PC-3 (cell line): ENCODE data around the gene EPN2. TPM values are rescaled to one million over a fixed set of nuclear protein-coding genes. Genes with fewer than 3 reads are reported as not detected.

Source experiments
- ATAC-seq: fragments of 200-7000 bp; cut with Tn5 transposase; 2 replicates; pipeline ENCODE4 v1.9.1; 2020; ENCODE audit warnings: mild to moderate bottlenecking, moderate library complexity
- BruUV-seq: library from RNA; stranded (reverse); fragments of 400-500 nt; replicated peaks from 2 replicates; lab custom pipeline; 2021; lab: Mats Ljungman, UMichigan
- CTCF ChIA-PET: fragments of 300-600 bp; sonication (Branson Sonifier 250); formaldehyde crosslinking; loops from one replicate; lab custom pipeline; 2022; ENCODE audit warnings: antibody characterized with exemption; lab: Charles Lee
- POLR2A ChIA-PET: fragments of 300-600 bp; sonication (Branson Sonifier 250); formaldehyde crosslinking; loops from one replicate; lab custom pipeline; 2022; ENCODE audit warnings: antibody characterized with exemption; ENCODE audit not compliant: unreplicated experiment; lab: Charles Lee
- DNase-seq: peaks from one replicate; pipeline ENCODE4 v3.0.0-alpha.2; 2015
- H2AFZ ChIP-seq: fragments of 300-600 bp; sonication (generic); 2 replicates; pipeline ENCODE4 v1.6.0; 2016; ENCODE audit warnings: antibody characterized with exemption, low read length
- H3F3A ChIP-seq: fragments of 300-600 bp; sonication (generic); one replicate; pipeline ENCODE4 v1.6.0; 2017; ENCODE audit warnings: antibody characterized with exemption, low read length, control low read depth, mild to moderate bottlenecking; ENCODE audit not compliant: unreplicated experiment
- H3K27ac ChIP-seq: fragments of 300-600 bp; sonication (generic); 2 replicates; pipeline ENCODE4 v1.5.1; 2016; ENCODE audit warnings: mild to moderate bottlenecking, low read length
- H3K27me3 ChIP-seq: fragments of 300-600 bp; sonication (generic); 2 replicates; pipeline ENCODE4 v1.6.1; 2016; ENCODE audit warnings: low read length, mixed read lengths
- H3K36me3 ChIP-seq: fragments of 300-600 bp; sonication (generic); 2 replicates; pipeline ENCODE4 v1.6.1; 2016; ENCODE audit warnings: low read depth, mixed run types, low read length, mixed read lengths
- H3K4me1 ChIP-seq: fragments of 300-600 bp; sonication (generic); 2 replicates; pipeline ENCODE4 v1.5.1; 2016; ENCODE audit warnings: low read length; ENCODE audit not compliant: insufficient read depth
- H3K4me2 ChIP-seq: fragments of 300-600 bp; sonication (generic); 2 replicates; pipeline ENCODE4 v1.6.0; 2016; ENCODE audit warnings: low read length
- H3K4me3 ChIP-seq: fragments of 300-600 bp; sonication (generic); 2 replicates; pipeline ENCODE4 v1.5.1; 2016; ENCODE audit warnings: mild to moderate bottlenecking, low read length, mixed read lengths
- H3K79me2 ChIP-seq: fragments of 300-600 bp; sonication (generic); 2 replicates; pipeline ENCODE4 v1.6.1; 2017; ENCODE audit warnings: low read length, mixed read lengths
- H3K9ac ChIP-seq: fragments of 300-600 bp; sonication (generic); 2 replicates; pipeline ENCODE4 v1.6.0; 2016; ENCODE audit warnings: mild to moderate bottlenecking, low read length
- H3K9me2 ChIP-seq: fragments of 300-600 bp; sonication (generic); replicated peaks from 2 replicates; pipeline ENCODE4 v1.6.1; 2016; ENCODE audit warnings: mixed run types, low read length, mixed read lengths
- H3K9me3 ChIP-seq: fragments of 300-600 bp; sonication (generic); 2 replicates; pipeline ENCODE4 v1.6.1; 2016; ENCODE audit warnings: low read length, mixed read lengths
- H4K20me1 ChIP-seq: fragments of 300-600 bp; sonication (generic); 2 replicates; pipeline ENCODE4 v1.6.1; 2016; ENCODE audit warnings: low read length, mixed read lengths
- EZH2 ChIP-seq: fragments of 300-600 bp; sonication (generic); IDR thresholded peaks from one replicate; pipeline ENCODE4 v1.6.1; 2017; ENCODE audit warnings: antibody characterized with exemption, mild to moderate bottlenecking, low read length; ENCODE audit not compliant: unreplicated experiment
- EZH2phosphoT487 ChIP-seq: fragments of 300-600 bp; sonication (generic); IDR thresholded peaks from 2 replicates; pipeline ENCODE4 v1.6.1; 2018; ENCODE audit warnings: mild to moderate bottlenecking, antibody characterized with exemption, low read length, borderline replicate concordance
- intact Hi-C: fragments of 100-400 bp; cut with micrococcal nuclease; formaldehyde crosslinking; loops from 2 replicates; pipeline ENCODE4 v1.9.0; 2023
- total RNA-seq: library from RNA; depleted of rRNA; stranded (reverse); fragments of >200 nt; gene quantifications from 2 replicates; pipeline ENCODE4 v1.2.3, GENCODE V29; 2014
- TF ChIP-seq, protein P1 (sequence below): fragments of 300-600 bp; sonication (generic); conservative IDR thresholded peaks from 2 replicates; pipeline ENCODE4 v1.5.1; 2017; ENCODE audit warnings: antibody characterized with exemption, low read depth, mild to moderate bottlenecking, low read length

Gene EPN2
- total RNA-seq, 1 experiment from 2014 or later = 46.4 TPM

DNA sequence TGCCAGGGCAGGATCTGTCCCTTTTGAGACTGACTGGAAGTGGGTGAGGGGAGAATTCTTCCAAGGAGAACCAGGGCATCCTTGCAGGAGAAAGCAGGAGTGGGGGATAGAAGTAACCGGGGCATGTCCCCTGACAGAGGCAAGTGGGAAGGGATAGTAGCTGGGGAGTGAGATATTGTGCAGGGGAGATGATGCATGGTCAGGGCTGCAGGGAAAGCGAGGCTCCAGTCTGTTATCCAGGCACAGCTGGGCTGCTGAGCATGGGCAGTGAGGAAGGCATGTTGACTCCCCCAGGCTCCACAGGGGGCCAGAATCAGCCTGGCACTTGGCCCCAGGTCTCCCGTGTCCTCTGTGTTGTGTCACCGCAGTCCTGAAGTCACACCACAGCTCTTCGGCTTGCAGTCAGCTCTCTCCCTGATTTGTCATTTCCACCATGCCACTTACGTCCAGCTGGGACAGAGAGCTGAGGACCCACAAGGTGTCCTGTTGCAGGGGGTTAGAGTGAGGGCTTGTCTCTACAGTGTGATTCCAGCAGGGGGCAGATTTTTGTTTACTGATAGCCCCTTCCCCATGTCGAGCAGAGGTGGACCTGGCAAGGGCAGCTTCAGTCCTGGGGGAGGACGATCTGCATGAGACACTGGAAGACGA, 84.4 kb downstream of the EPN2 start:
- no peak for DNase-seq
- TF ChIP-seq EZH2phosphoT487 = no peak
- TF ChIP-seq, protein P1, sequence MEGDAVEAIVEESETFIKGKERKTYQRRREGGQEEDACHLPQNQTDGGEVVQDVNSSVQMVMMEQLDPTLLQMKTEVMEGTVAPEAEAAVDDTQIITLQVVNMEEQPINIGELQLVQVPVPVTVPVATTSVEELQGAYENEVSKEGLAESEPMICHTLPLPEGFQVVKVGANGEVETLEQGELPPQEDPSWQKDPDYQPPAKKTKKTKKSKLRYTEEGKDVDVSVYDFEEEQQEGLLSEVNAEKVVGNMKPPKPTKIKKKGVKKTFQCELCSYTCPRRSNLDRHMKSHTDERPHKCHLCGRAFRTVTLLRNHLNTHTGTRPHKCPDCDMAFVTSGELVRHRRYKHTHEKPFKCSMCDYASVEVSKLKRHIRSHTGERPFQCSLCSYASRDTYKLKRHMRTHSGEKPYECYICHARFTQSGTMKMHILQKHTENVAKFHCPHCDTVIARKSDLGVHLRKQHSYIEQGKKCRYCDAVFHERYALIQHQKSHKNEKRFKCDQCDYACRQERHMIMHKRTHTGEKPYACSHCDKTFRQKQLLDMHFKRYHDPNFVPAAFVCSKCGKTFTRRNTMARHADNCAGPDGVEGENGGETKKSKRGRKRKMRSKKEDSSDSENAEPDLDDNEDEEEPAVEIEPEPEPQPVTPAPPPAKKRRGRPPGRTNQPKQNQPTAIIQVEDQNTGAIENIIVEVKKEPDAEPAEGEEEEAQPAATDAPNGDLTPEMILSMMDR = peak; percentile 40; the same call in 1 of the 2 replicates
- no peak for TF ChIP-seq EZH2
- Histone ChIP-seq H3F3A (no peaks in the 10 kb centered on the region), H3K27me3 (no peaks in the 10 kb centered on the region), H3K27ac (no peak overlapping the region), H3K4me3 (no peak overlapping the region), H3K79me2 (no peaks in the 10 kb centered on the region), H3K9ac (no peak overlapping the region), H3K4me2 (no peak overlapping the region), H3K9me2 (no peaks in the 10 kb centered on the region), H3K36me3 (peaks cover 25% of the 10 kb centered on the region), H3K9me3 (0 out of 2 replicates have a peak, but pooled peaks cover 9% of the 10 kb centered on the region), H2AFZ (no peak overlapping the region), H4K20me1 (no peaks in the 10 kb centered on the region), H3K4me1 (peaks cover 9% of the 10 kb centered on the region)
- no TSS peak for BruUV-seq
- ChIA-PET POLR2A (no interaction called here), CTCF (no interaction called here)
- intact Hi-C loops = no loop called here
- no peak for ATAC-seq

DNA sequence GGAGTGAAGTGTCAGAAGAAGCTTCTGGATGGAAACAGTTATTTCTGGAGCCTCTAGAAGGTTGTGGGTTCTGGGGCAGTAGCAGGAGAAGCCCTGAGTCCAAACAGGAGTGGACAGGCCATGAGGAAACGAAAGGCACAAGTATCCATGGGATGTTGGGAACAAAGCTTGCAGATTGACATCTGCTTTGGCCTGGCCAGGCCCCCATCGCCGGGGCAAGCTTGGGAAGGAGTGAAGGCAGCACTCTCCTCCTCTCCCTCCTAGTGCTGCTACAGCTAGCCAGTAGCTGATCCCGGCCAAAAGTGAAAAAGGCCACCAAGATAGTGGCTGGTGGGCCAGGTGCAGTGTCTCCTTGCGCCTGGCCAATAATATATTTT, 85.0 kb downstream of the EPN2 start:
- Histone ChIP-seq H2AFZ (no peak overlapping the region), H3K4me1 (peaks cover 14% of the 10 kb centered on the region), H4K20me1 (no peaks in the 10 kb centered on the region), H3K36me3 (peaks cover 25% of the 10 kb centered on the region), H3K79me2 (no peaks in the 10 kb centered on the region), H3K27ac (no peak overlapping the region), H3K4me3 (no peak overlapping the region), H3K27me3 (no peaks in the 10 kb centered on the region), H3F3A (no peaks in the 10 kb centered on the region), H3K4me2 (no peak overlapping the region), H3K9ac (no peak overlapping the region), H3K9me3 (0 out of 2 replicates have a peak, but pooled peaks cover 9% of the 10 kb centered on the region), H3K9me2 (no peaks in the 10 kb centered on the region)
- TF ChIP-seq EZH2phosphoT487 = no peak
- TF ChIP-seq EZH2 = no peak
- TF ChIP-seq, protein P1 = no peak
- no peak for ATAC-seq
- no peak for DNase-seq
- intact Hi-C loops = no loop called here
- BruUV-seq = no TSS peak
- ChIA-PET CTCF (no interaction called here), POLR2A (interaction anchor here (1.1 kb wide), 1 partner anchor 41 kb away, joined by 5 read pairs; no protein-coding TSS in a partner anchor)

- ChIA-PET POLR2A (interaction anchor here (1.1 kb wide), 1 partner anchor 40 kb away, joined by 5 read pairs; no protein-coding TSS in a partner anchor), CTCF (no interaction called here)
- H3K4me1 ChIP-seq = peaks cover 20% of the 10 kb centered on the region
- H3K4me2 ChIP-seq = no peak overlapping the region
- DNase-seq (no peak), ATAC-seq (no peak)
- peaks cover 25% of the 10 kb centered on the region for H3K36me3 ChIP-seq
- intact Hi-C loops = no loop called here
- H3K79me2 ChIP-seq = no peaks in the 10 kb centered on the region
- H3K27ac ChIP-seq = no peak overlapping the region
- H3F3A ChIP-seq = no peaks in the 10 kb centered on the region
- no peaks in the 10 kb centered on the region for H3K9me2 ChIP-seq
- no peaks in the 10 kb centered on the region for H3K27me3 ChIP-seq
- H3K9me3 ChIP-seq = 0 out of 2 replicates have a peak, but pooled peaks cover 9% of the 10 kb centered on the region
- no TSS peak for BruUV-seq
- H4K20me1 ChIP-seq = no peaks in the 10 kb centered on the region
- H2AFZ ChIP-seq = no peak overlapping the region
- TF ChIP-seq, protein P1 = no peak
- TF ChIP-seq EZH2phosphoT487 = no peak
- TF ChIP-seq EZH2 = no peak
- H3K4me3 ChIP-seq = no peak overlapping the region
- H3K9ac ChIP-seq = no peak overlapping the region
Measured at GRCh38 chr17:19322861-19323260, 85.7 kb downstream of the EPN2 start.
